Mammary epithelial cell (primary cell): ENCODE results near the gene NR1I3.

Source experiments
- CTCF ChIP-seq, 2 donors: IDR thresholded peaks in 1 of 2; conservative IDR thresholded peaks in 1 of 2; 2 replicates each; pipeline ENCODE4 v1.5.1; 2011 to 2012; ENCODE audit warnings: inconsistent platforms in 2 of 2, low read length in 2 of 2, mild to moderate bottlenecking in 2 of 2, control low read depth in 1 of 2, low read depth in 1 of 2; ENCODE audit not compliant: insufficient read depth in 1 of 2; ENCODE audit errors: extremely low read depth in 1 of 2
- EZH2 ChIP-seq: IDR thresholded peaks from 2 replicates; pipeline ENCODE4 v1.6.1; 2012; ENCODE audit warnings: low read length, inconsistent platforms, borderline replicate concordance

GRCh38 chr1:161227196-161227871 lies 10.7 kb downstream of the NR1I3 start:
- TF ChIP-seq CTCF (conservative IDR thresholded peaks at IDR 0.05 in 1 of 2, IDR thresholded peaks at IDR 0.05 in 1 of 2; ENCODE audit: extremely low read depth in 1 of 2, insufficient read depth in 1 of 2, low read depth in 1 of 2, low read length in 2 of 2) (peak; percentile 80 to 92), EZH2 (no peak)
